ENCODE data around the gene PDE7B.
"Not testable (repeated sequence)": the region's sequence is repeated elsewhere in the genome, so short reads cannot be mapped to it uniquely, and the experiment has no call there.

Gene PDE7B

GRCh38 chr6:136079701-136080565, 228.4 kb downstream of the PDE7B start:
- no peak for DNase-seq

- no peak for DNase-seq
Observed at GRCh38 chr6:136083540-136083939, 232.0 kb downstream of the PDE7B start.

- no peak for DNase-seq
Observed at GRCh38 chr6:136084403-136084802, 232.9 kb downstream of the PDE7B start.

GRCh38 chr6:136085370-136086115, 234.0 kb downstream of the PDE7B start:
- no peak for DNase-seq

DNA sequence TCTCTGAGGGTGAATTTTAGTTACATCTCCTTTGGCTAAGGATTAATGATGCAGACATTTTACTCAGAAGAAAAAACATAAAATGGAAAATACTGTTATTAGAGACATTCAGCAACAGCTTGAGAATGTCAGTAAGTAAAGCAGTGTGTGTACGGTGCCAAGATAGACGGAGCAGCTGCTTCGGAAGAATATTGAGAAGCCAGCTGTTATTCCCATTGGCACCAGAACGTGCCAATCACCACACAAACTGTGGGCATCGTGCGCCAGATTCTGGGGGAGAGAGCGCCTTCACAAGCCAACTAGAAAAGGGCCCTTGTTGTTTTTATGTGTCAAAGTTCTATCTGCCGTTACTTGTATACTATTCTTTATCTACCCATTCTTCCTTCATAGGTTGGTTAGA, 235.2 kb downstream of the PDE7B start:
- DNase-seq = no peak

DNA sequence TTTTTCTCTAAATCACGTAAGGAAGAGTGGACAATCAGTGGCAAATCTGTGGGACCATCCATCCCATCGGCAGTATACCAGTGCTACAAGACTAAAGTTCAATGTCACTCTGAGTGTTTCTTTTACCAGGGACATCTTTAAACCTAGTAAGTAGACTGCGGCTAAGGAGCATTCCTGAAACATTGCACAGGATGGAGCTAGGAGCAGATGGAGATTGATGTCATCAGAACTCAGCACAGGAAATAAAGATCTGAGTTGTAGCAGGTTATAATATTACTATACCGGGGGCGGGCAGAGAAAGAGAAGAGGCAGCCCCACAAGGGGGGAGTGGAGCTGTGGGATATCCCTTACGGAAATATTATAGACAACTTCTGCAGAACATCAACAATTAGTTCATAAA, 236.5 kb downstream of the PDE7B start:
- DNase-seq = no peak

GRCh38 chr6:136088693-136089092, 237.2 kb downstream of the PDE7B start:
- DNase-seq = no peak

- DNase-seq = no peak
Observed at GRCh38 chr6:136089876-136090275, 238.4 kb downstream of the PDE7B start.

- no peak for DNase-seq
Observed at GRCh38 chr6:136090929-136091328, 239.4 kb downstream of the PDE7B start.

DNA sequence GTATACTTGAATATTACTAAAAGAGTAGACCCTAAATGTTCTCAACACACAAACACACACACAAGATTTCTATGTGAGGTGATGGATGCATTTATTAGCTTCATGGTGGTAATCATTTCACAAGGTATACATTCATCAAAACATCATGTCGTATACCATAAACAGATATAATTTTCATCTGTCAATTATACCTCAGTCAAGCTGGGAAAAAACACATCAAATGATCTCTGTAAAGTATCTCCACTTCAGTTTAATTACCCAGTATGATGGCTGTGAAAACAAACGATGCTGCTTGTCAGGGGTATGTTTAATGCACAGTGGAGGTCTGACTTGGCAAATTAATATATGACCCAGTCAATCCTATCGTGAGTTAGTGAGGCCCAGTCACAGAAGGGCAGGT, 241.4 kb downstream of the PDE7B start:
- DNase-seq = no peak

GRCh38 chr6:136093835-136094234, 242.3 kb downstream of the PDE7B start:
- no peak for DNase-seq

GRCh38 chr6:136094812-136095211, 243.3 kb downstream of the PDE7B start:
- no peak for DNase-seq

- no peak for DNase-seq
Observed at GRCh38 chr6:136095986-136096385, 244.5 kb downstream of the PDE7B start.

DNA sequence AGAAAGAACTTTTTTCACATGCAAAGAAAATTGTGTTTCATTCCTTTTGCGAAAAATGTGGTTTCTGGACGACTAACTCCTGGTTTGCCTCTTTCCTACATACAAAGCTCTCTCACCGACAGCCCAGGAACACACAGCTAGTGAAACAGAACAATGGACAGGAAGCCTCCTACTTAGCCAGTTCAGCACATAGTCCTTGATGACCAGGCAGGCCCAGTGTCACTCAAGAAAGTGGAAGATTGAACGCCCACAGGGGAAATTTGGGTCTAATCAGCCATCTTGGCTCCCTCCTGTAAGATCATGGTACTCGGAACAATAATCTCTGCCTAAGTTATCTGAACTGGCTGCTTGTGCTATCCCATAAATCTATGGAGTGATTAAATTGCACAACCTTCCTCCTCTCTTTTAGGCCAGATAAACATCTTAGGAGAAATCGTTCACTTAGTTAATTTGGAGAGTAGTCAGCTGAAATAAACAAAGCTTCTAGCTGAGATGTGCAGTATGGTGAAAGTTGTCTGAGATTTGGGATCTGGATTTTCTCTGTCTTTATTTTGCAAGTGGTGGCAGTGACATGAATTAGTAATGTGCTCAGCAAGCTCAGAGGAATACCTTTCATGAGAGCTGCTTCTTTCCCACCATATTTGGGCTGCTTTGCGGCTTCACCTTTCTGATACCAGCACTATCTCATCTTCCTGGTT, 251.6 kb downstream of the PDE7B start:
- DNase-seq = no peak

DNA sequence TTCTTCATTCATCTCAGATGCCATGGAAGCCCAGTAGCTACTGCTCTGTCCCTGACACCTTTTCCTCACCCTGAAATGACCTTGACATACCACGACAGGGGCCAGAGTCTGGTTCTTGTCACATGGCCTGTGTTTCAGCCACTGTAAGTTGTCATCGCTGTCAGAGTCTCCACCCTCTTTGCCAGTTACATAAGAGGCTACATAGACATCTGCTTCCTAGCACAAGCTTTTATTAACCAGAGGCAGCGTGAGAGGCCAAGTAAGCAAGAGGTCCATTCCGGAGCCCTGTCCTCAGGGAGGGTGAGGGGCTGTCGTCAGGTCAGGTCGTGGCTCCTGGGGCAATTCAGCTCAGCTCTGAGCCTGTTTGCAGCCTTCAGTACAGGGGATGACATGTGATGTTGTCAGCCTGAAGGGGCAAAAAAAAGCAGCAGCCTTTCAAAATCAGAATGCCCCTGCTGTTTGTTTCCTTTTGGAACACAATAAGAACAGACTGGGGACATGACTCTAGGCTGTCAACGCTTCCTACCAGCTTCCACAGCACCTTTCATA, 252.3 kb downstream of the PDE7B start:
- DNase-seq = no peak

- no peak for DNase-seq
Observed at GRCh38 chr6:136104556-136104955, 253.1 kb downstream of the PDE7B start.

DNA sequence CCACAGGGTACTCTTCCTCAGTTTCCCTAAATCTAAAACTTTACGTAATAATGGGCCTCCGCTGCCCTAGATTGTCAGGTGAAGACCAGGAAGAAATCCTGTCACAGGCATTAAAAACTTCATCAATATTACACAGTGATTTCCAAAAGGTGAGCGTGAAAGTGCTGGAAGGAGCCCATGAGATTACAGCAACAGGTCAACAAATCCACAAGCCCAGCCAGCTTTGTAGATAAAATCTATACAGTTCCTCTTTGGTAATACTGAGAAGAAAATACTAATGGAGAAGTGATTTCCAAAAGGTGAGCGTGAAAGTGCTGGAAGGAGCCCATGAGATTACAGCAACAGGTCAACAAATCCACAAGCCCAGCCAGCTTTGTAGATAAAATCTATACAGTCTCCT, 254.3 kb downstream of the PDE7B start:
- not testable (repeated sequence) for DNase-seq

GRCh38 chr6:136108361-136108945, 257.0 kb downstream of the PDE7B start:
- DNase-seq = no peak

DNA sequence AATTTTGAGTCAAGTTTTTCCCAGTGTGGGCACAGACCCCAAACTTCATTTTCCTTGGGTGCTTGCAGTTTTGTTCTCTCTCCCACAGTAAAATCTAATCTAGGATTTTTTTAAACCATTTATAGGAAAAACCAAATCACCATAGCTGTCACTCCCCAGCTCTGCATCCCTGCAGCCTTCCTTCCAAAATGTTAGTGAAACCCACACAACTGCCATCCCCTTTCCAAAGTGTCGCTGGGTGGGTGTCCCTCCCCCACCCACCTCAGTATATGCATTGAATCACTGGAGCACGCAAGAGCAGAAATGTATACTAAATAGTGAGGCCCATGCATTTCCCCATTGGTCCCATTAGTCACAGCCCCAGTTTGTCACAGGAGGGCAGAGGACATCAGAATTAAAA, 260.3 kb downstream of the PDE7B start:
- no peak for DNase-seq

- no peak for DNase-seq
Observed at GRCh38 chr6:136112262-136112661, 260.8 kb downstream of the PDE7B start.

DNA sequence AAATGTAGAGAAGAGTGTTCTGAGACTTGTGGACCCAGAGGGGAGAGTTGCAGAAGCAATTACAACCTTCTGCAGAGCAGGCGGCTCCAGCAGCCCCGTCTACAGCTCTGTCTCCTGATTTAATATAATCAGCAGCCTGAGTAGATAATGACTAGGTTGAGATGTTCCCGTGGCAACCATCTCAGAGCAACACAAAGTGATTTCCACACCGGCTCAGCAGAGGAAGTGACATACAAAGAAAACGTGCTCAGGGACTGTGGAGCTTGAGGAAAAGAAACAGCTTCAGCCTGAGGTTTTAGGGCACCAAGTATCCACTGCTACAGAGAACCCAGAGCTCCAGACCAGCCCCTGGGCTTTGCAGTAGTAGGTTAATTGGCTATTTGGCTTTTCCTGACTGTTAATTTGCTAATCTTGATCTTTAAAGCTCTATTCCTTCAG, 262.3 kb downstream of the PDE7B start:
- DNase-seq = no peak

DNA sequence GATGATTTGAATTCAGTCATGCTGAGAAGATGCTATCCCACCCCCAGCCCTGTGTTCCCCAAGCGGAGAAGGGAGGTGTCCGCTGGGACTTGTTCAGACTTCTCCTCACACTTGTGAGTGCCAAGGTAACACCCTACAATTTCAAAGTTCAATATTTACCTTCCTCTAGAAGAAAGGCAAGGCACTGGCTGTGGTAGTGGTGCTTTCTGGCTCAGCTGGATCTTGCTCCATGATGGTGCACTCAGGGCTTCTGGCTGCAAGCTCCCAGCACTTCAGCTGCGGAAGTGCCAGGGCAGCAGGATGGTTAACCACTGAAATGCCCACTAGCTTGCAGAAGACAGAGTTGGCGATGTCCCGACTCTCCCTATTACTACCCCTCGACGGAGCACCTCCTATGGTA, 263.2 kb downstream of the PDE7B start:
- no peak for DNase-seq

GRCh38 chr6:136115941-136116340, 264.4 kb downstream of the PDE7B start:
- DNase-seq = no peak

Data from activated CD4-positive, alpha-beta T cell treated with anti-CD3 and anti-CD28 coated beads, Interleukin-2, amount 50 U/mL, for 48 hours (primary cell).